Thyroid gland (tissue), 4 donors: ENCODE measurements around the gene DOCK2. TPM values are rescaled to one million over a fixed set of nuclear protein-coding genes. Genes with fewer than 3 reads are reported as not detected.

Experiments used
- DNase-seq, 2 donors: peaks; one replicate each; pipeline ENCODE4 v3.0.0-alpha.2; 2019
- H3K27ac ChIP-seq, 3 donors: fragments of 200-600 bp; sonication (generic); 1 replicate in 2 of 3; 2 replicates in 1 of 3; pipeline ENCODE4 v1.5.1; 2016 to 2019; ENCODE audit warnings: mild to moderate bottlenecking in 1 of 3, moderate library complexity in 1 of 3
- H3K27me3 ChIP-seq: fragments of 200-600 bp; sonication (generic); one replicate; pipeline ENCODE4 v1.5.1; 2019
- H3K36me3 ChIP-seq, 2 donors: fragments of 200-600 bp; sonication (generic); one replicate each; pipeline ENCODE4 v1.5.1; 2016 to 2019
- H3K4me1 ChIP-seq, 2 donors: fragments of 200-600 bp; sonication (generic); one replicate each; pipeline ENCODE4 v1.5.1; 2017 to 2019
- H3K4me3 ChIP-seq, 3 donors: fragments of 200-600 bp; sonication (generic); replicated peaks in 1 of 3; 1 replicate in 2 of 3; 2 replicates in 1 of 3; pipeline ENCODE4 v1.5.1; 2016; ENCODE audit warnings: mild to moderate bottlenecking in 1 of 3
- H3K9me3 ChIP-seq: fragments of 200-600 bp; sonication (generic); one replicate; pipeline ENCODE4 v1.5.1; 2017
- CTCF ChIP-seq, 6 experiments: fragments of 200-600 bp in 3 of 6; fragments of 450-650 bp in 3 of 6; sonication (generic) in 3 of 6; IDR thresholded peaks; one replicate each; pipeline ENCODE4 v1.5.1; 2016 to 2019; ENCODE audit warnings: antibody characterized with exemption in 6 of 6, mild to moderate bottlenecking in 2 of 6, inconsistent platforms in 1 of 6, moderate library complexity in 1 of 6
- POLR2A ChIP-seq, 2 donors: fragments of 450-650 bp; IDR thresholded peaks; one replicate each; pipeline ENCODE4 v1.6.1; 2017; ENCODE audit warnings: antibody characterized with exemption in 2 of 2, mild to moderate bottlenecking in 2 of 2, moderate library complexity in 1 of 2
- WGBS, 2 donors: methylation state at CpG; one replicate each; pipeline ENCODE4 v1.1.5; 2017; 5-methylcytosine and 5-hydroxymethylcytosine counted together
- intact Hi-C: fragments of 100-400 bp; cut with DNase I; formaldehyde crosslinking; loops from one replicate; pipeline ENCODE4 v1.15.1; 2023
- total RNA-seq, 4 donors: library from RNA; depleted of rRNA; stranded (reverse); fragments of >200 nt; gene quantifications; one replicate each; pipeline ENCODE4 v1.2.3, GENCODE V29; 2016

Gene DOCK2
- total RNA-seq, 4 donors from 2014 or later, result 4.3 to 14.1 (median 8.6) TPM

- Histone ChIP-seq H3K4me1 (peaks cover 0 to 21% of the 10 kb centered on the region in 2 donors), H3K4me3 (no peak overlapping the region), H3K9me3 (no peaks in the 10 kb centered on the region), H3K36me3 (no peaks in the 10 kb centered on the region), H3K27me3 (no peaks in the 10 kb centered on the region), H3K27ac (no peak overlapping the region)
- 62 to 66% methylated on average over 6 of the region's 6 CpGs for WGBS, 2 donors
- TF ChIP-seq POLR2A (IDR thresholded peaks at IDR 0.05) (no peak), CTCF (IDR thresholded peaks at IDR 0.05) (no peak)
- intact Hi-C loops, result no loop called here
- DNase-seq, result peak; percentile 7 to 23
Measured at GRCh38 chr5:169781420-169782345, 144.6 kb downstream of the DOCK2 start.

- Histone ChIP-seq H3K4me1 (peaks cover 0 to 5% of the 10 kb centered on the region in 2 donors), H3K4me3 (no peak overlapping the region), H3K27ac (no peak overlapping the region), H3K9me3 (no peaks in the 10 kb centered on the region), H3K36me3 (no peaks in the 10 kb centered on the region), H3K27me3 (no peaks in the 10 kb centered on the region)
- no peak for TF ChIP-seq POLR2A (IDR thresholded peaks at IDR 0.05)
- no peak for TF ChIP-seq CTCF (IDR thresholded peaks at IDR 0.05)
- 73 to 80% methylated on average over 5 of the region's 5 CpGs for WGBS, 2 donors
- intact Hi-C loops, result no loop called here
- DNase-seq, result no peak
Measured at GRCh38 chr5:169785771-169786618, 148.9 kb downstream of the DOCK2 start.

GRCh38 chr5:169788168-169788567, 151.1 kb downstream of the DOCK2 start:
- Histone ChIP-seq H3K27me3 (no peaks in the 10 kb centered on the region), H3K9me3 (no peaks in the 10 kb centered on the region), H3K4me1 (no peaks in the 10 kb centered on the region), H3K36me3 (no peaks in the 10 kb centered on the region), H3K4me3 (no peak overlapping the region), H3K27ac (no peak overlapping the region)
- WGBS, 2 donors, result 33 to 34% methylated on average over 5 of the region's 5 CpGs
- TF ChIP-seq POLR2A (IDR thresholded peaks at IDR 0.05) (no peak), CTCF (IDR thresholded peaks at IDR 0.05) (no peak)
- no peak for DNase-seq
- intact Hi-C loops, result no loop called here

GRCh38 chr5:169789417-169789940, 152.4 kb downstream of the DOCK2 start:
- intact Hi-C loops, result no loop called here

More at GRCh38 chr5:169789417-169789940, 152.4 kb downstream of the DOCK2 start:
- TF ChIP-seq POLR2A (IDR thresholded peaks at IDR 0.05), result no peak
- TF ChIP-seq CTCF (IDR thresholded peaks at IDR 0.05), result no peak
- Histone ChIP-seq H3K4me3 (no peak overlapping the region), H3K4me1 (no peaks in the 10 kb centered on the region), H3K36me3 (no peaks in the 10 kb centered on the region), H3K9me3 (no peaks in the 10 kb centered on the region), H3K27ac (no peak overlapping the region), H3K27me3 (no peaks in the 10 kb centered on the region)
- no peak for DNase-seq
- 91 to 96% methylated on average over 1 of the region's 1 CpG for WGBS, 2 donors
